Activated CD4-positive, alpha-beta memory T cell treated with anti-CD3 and anti-CD28 coated beads, Interleukin-2, amount 10 ng/mL, durations not matched to agents 7 days and 5 days (primary cell): ENCODE data around the gene STXBP4. TPM values are rescaled to one million over a fixed set of nuclear protein-coding genes. Genes with fewer than 3 reads are reported as not detected.
"Not testable (repeated sequence)": the region's sequence is repeated elsewhere in the genome, so short reads cannot be mapped to it uniquely, and the experiment has no call there.

ENCODE experiments used
- CTCF ChIA-PET: fragments of 350-600 bp; sonication (Branson Sonifier 250); formaldehyde crosslinking; loops from one replicate; lab custom pipeline; 2021; ENCODE audit warnings: antibody characterized with exemption, inconsistent platforms; lab: Charles Lee
- POLR2A ChIA-PET: fragments of 350-600 bp; sonication (Branson Sonifier 250); formaldehyde crosslinking; loops from one replicate; lab custom pipeline; 2021; ENCODE audit warnings: antibody characterized with exemption; lab: Charles Lee
- DNase-seq: peaks from one replicate; pipeline ENCODE4 v3.0.0-alpha.2; 2020
- H3K27ac Mint-ChIP-seq: one replicate; pipeline ENCODE4 v1.8.0; 2021; ENCODE audit warnings: mild to moderate bottlenecking, mixed read lengths
- H3K27me3 Mint-ChIP-seq: one replicate; pipeline ENCODE4 v1.8.0; 2021; ENCODE audit warnings: mixed read lengths
- H3K36me3 Mint-ChIP-seq: one replicate; pipeline ENCODE4 v1.8.0; 2021; ENCODE audit warnings: low read depth, mixed read lengths
- H3K4me1 Mint-ChIP-seq: one replicate; pipeline ENCODE4 v1.8.0; 2021; ENCODE audit warnings: mixed read lengths
- H3K4me3 Mint-ChIP-seq: one replicate; pipeline ENCODE4 v1.8.0; 2021; ENCODE audit warnings: mild to moderate bottlenecking, mixed read lengths
- H3K9me3 Mint-ChIP-seq: one replicate; pipeline ENCODE4 v1.8.0; 2021; ENCODE audit warnings: mixed read lengths
- total RNA-seq, 2 experiments: library from RNA; stranded (reverse); gene quantifications; one replicate each; pipeline ENCODE4 v1.2.3, GENCODE V29; 2021

The STXBP4 gene
- total RNA-seq, 2 experiments from 2014 or later = 4.7 to 6.6 TPM

- Mint-ChIP-seq H3K36me3 (no peaks in the 10 kb centered on the region), H3K9me3 (no peaks in the 10 kb centered on the region), H3K4me3 (no peak overlapping the region), H3K27ac (no peak overlapping the region), H3K4me1 (peaks cover 5% of the 10 kb centered on the region), H3K27me3 (no peaks in the 10 kb centered on the region)
- CTCF ChIA-PET = interaction anchor here (0.5 kb wide), 1 partner anchor 139 kb away, joined by 3 read pairs; no protein-coding TSS in a partner anchor
- no peak for DNase-seq
- POLR2A ChIA-PET = interaction anchor here (2.0 kb wide), 1 partner anchor 22 kb away, joined by 4 read pairs; no protein-coding TSS in a partner anchor
Observed at GRCh38 chr17:55067697-55068439, 99.3 kb downstream of the STXBP4 start.

- Mint-ChIP-seq H3K36me3 (no peaks in the 10 kb centered on the region), H3K9me3 (no peaks in the 10 kb centered on the region), H3K4me3 (no peak overlapping the region), H3K27me3 (no peaks in the 10 kb centered on the region), H3K27ac (no peak overlapping the region), H3K4me1 (peaks cover 11% of the 10 kb centered on the region)
- CTCF ChIA-PET = no interaction called here
- POLR2A ChIA-PET = interaction anchor here (2.0 kb wide), 1 partner anchor 21 kb away, joined by 4 read pairs; no protein-coding TSS in a partner anchor
- DNase-seq = no peak
Observed at GRCh38 chr17:55068862-55069811, 100.6 kb downstream of the STXBP4 start.

- ChIA-PET CTCF (no interaction called here), POLR2A (no interaction called here)
- Mint-ChIP-seq H3K36me3 (no peaks in the 10 kb centered on the region), H3K27ac (no peak overlapping the region), H3K9me3 (no peaks in the 10 kb centered on the region), H3K4me3 (no peak overlapping the region), H3K4me1 (peaks cover 11% of the 10 kb centered on the region), H3K27me3 (no peaks in the 10 kb centered on the region)
- DNase-seq = no peak
Observed at GRCh38 chr17:55069983-55070529, 101.5 kb downstream of the STXBP4 start.

- Mint-ChIP-seq H3K36me3 (no peaks in the 10 kb centered on the region), H3K4me3 (no peak overlapping the region), H3K27me3 (no peaks in the 10 kb centered on the region), H3K27ac (no peak overlapping the region), H3K4me1 (peaks cover 11% of the 10 kb centered on the region), H3K9me3 (no peaks in the 10 kb centered on the region)
- DNase-seq = no peak
- CTCF ChIA-PET = no interaction called here
- POLR2A ChIA-PET = no interaction called here
Observed at GRCh38 chr17:55072898-55073297, 104.3 kb downstream of the STXBP4 start.

- H3K4me3 Mint-ChIP-seq, H3K27ac Mint-ChIP-seq, H3K36me3 Mint-ChIP-seq, POLR2A ChIA-PET, DNase-seq, H3K9me3 Mint-ChIP-seq, H3K27me3 Mint-ChIP-seq, CTCF ChIA-PET: not testable (repeated sequence)
- H3K4me1 Mint-ChIP-seq = peaks cover 11% of the 10 kb centered on the region
Observed at GRCh38 chr17:55073467-55073866, 104.9 kb downstream of the STXBP4 start.

GRCh38 chr17:55081559-55081958, 113.0 kb downstream of the STXBP4 start:
- Mint-ChIP-seq H3K36me3 (peaks cover 2% of the 10 kb centered on the region), H3K4me1 (no peaks in the 10 kb centered on the region), H3K27ac (no peak overlapping the region), H3K4me3 (no peak overlapping the region), H3K9me3 (no peaks in the 10 kb centered on the region), H3K27me3 (no peaks in the 10 kb centered on the region)
- POLR2A ChIA-PET = no interaction called here
- CTCF ChIA-PET = no interaction called here
- no peak for DNase-seq

GRCh38 chr17:55086635-55087058, 118.1 kb downstream of the STXBP4 start:
- Mint-ChIP-seq H3K4me3 (no peak overlapping the region), H3K9me3 (no peaks in the 10 kb centered on the region), H3K4me1 (peaks cover 28% of the 10 kb centered on the region), H3K27me3 (no peaks in the 10 kb centered on the region), H3K27ac (no peak overlapping the region), H3K36me3 (peaks cover 7% of the 10 kb centered on the region)
- no peak for DNase-seq
- ChIA-PET CTCF (no interaction called here), POLR2A (no interaction called here)

- peaks cover 47% of the 10 kb centered on the region for H3K4me1 Mint-ChIP-seq
- H3K36me3 Mint-ChIP-seq = peaks cover 7% of the 10 kb centered on the region
- no peak for DNase-seq
- CTCF ChIA-PET = no interaction called here
- H3K27ac Mint-ChIP-seq = peak overlapping the region; percentile 88
- POLR2A ChIA-PET = interaction anchor here (1.3 to 1.5 kb wide), 3 partner anchors 21 to 120 kb away, joined by 3 to 4 read pairs (median 3); no protein-coding TSS in a partner anchor
- no peaks in the 10 kb centered on the region for H3K27me3 Mint-ChIP-seq
- no peaks in the 10 kb centered on the region for H3K9me3 Mint-ChIP-seq
- H3K4me3 Mint-ChIP-seq = no peak overlapping the region
Observed at GRCh38 chr17:55089256-55089655, 120.7 kb downstream of the STXBP4 start.

- Mint-ChIP-seq H3K27me3 (no peaks in the 10 kb centered on the region), H3K9me3 (no peaks in the 10 kb centered on the region), H3K4me1 (peaks cover 48% of the 10 kb centered on the region), H3K36me3 (peaks cover 7% of the 10 kb centered on the region), H3K4me3 (peak overlapping the region; percentile 29), H3K27ac (peak overlapping the region; percentile 88)
- ChIA-PET POLR2A (interaction anchor here (1.3 to 1.5 kb wide), 4 partner anchors 22 to 254 kb away, joined by 3 to 4 read pairs (median 3); no protein-coding TSS in a partner anchor), CTCF (interaction anchor here (1.0 to 1.9 kb wide), 4 partner anchors 10 to 267 kb away, joined by 4 to 6 read pairs (median 5); no protein-coding TSS in a partner anchor)
- peak; percentile 72 for DNase-seq
Observed at GRCh38 chr17:55090079-55090492, 121.5 kb downstream of the STXBP4 start.

GRCh38 chr17:55093353-55093752, 124.8 kb downstream of the STXBP4 start:
- POLR2A ChIA-PET = interaction anchor here (0.9 to 1.3 kb wide), 2 partner anchors 10 to 145 kb away, joined by 3 to 6 read pairs; no protein-coding TSS in a partner anchor
- H3K4me3 Mint-ChIP-seq = no peak overlapping the region
- H3K27ac Mint-ChIP-seq = no peak overlapping the region
- CTCF ChIA-PET = interaction anchor here (1.0 kb wide), 1 partner anchor 255 kb away, joined by 3 read pairs; no protein-coding TSS in a partner anchor
- peaks cover 48% of the 10 kb centered on the region for H3K4me1 Mint-ChIP-seq
- DNase-seq = no peak
- no peaks in the 10 kb centered on the region for H3K9me3 Mint-ChIP-seq
- H3K27me3 Mint-ChIP-seq = no peaks in the 10 kb centered on the region
- no peaks in the 10 kb centered on the region for H3K36me3 Mint-ChIP-seq

GRCh38 chr17:55098765-55099164, 130.2 kb downstream of the STXBP4 start:
- Mint-ChIP-seq H3K27ac (no peak overlapping the region), H3K36me3 (no peaks in the 10 kb centered on the region), H3K27me3 (no peaks in the 10 kb centered on the region), H3K9me3 (no peaks in the 10 kb centered on the region), H3K4me1 (peaks cover 5% of the 10 kb centered on the region), H3K4me3 (no peak overlapping the region)
- CTCF ChIA-PET = no interaction called here
- no peak for DNase-seq
- POLR2A ChIA-PET = no interaction called here

- ChIA-PET CTCF (no interaction called here), POLR2A (no interaction called here)
- Mint-ChIP-seq H3K27ac (no peak overlapping the region), H3K4me3 (no peak overlapping the region), H3K36me3 (peaks cover 6% of the 10 kb centered on the region), H3K4me1 (no peaks in the 10 kb centered on the region), H3K9me3 (peaks cover 8% of the 10 kb centered on the region), H3K27me3 (no peaks in the 10 kb centered on the region)
- DNase-seq = no peak
Observed at GRCh38 chr17:55110521-55110920, 142.0 kb downstream of the STXBP4 start.
